Ascending aorta (tissue), 2 donors: ENCODE measurements around the gene CORO1C. TPM values are rescaled to one million over a fixed set of nuclear protein-coding genes. Genes with fewer than 3 reads are reported as not detected.

Experiments used
- DNase-seq, 2 donors: peaks; one replicate each; pipeline ENCODE4 v3.0.0-alpha.2; 2019; ENCODE audit warnings: low spot score in 2 of 2
- H3K27ac ChIP-seq, 2 donors: fragments of 200-600 bp; sonication (generic); one replicate each; pipeline ENCODE4 v1.5.1; 2016 to 2017; ENCODE audit warnings: mild to moderate bottlenecking in 1 of 2
- H3K27me3 ChIP-seq: fragments of 200-600 bp; sonication (generic); one replicate; pipeline ENCODE4 v1.5.1; 2017
- H3K36me3 ChIP-seq, 2 donors: fragments of 200-600 bp; sonication (generic); one replicate each; pipeline ENCODE4 v1.5.1; 2016
- H3K4me1 ChIP-seq, 2 donors: fragments of 200-600 bp; sonication (generic); one replicate each; pipeline ENCODE4 v1.5.1; 2016 to 2017; ENCODE audit warnings: mild to moderate bottlenecking in 1 of 2
- H3K4me3 ChIP-seq, 2 donors: fragments of 200-600 bp; sonication (generic); one replicate each; pipeline ENCODE4 v1.5.1; 2016 to 2017; ENCODE audit warnings: mild to moderate bottlenecking in 1 of 2
- H3K9me3 ChIP-seq, 2 donors: fragments of 200-600 bp; sonication (generic); one replicate each; pipeline ENCODE4 v1.5.1; 2016
- intact Hi-C: fragments of 100-400 bp; cut with DNase I; formaldehyde crosslinking; loops from one replicate; pipeline ENCODE4 v1.15.1; 2023
- total RNA-seq: library from RNA; depleted of rRNA; stranded (reverse); fragments of >200 nt; gene quantifications from one replicate; pipeline ENCODE4 v1.1.0, GENCODE V29; 2016
- TF ChIP-seq, protein P1 (sequence below), 3 experiments: fragments of 200-600 bp in 2 of 3; fragments of 450-650 bp in 1 of 3; sonication (generic) in 2 of 3; IDR thresholded peaks; one replicate each; pipeline ENCODE4 v1.5.1; 2016 to 2019; ENCODE audit warnings: antibody characterized with exemption in 3 of 3, mild to moderate bottlenecking in 1 of 3, moderate library complexity in 1 of 3

CORO1C gene
- total RNA-seq, 1 donor from 2014 or later: 106 TPM

DNA sequence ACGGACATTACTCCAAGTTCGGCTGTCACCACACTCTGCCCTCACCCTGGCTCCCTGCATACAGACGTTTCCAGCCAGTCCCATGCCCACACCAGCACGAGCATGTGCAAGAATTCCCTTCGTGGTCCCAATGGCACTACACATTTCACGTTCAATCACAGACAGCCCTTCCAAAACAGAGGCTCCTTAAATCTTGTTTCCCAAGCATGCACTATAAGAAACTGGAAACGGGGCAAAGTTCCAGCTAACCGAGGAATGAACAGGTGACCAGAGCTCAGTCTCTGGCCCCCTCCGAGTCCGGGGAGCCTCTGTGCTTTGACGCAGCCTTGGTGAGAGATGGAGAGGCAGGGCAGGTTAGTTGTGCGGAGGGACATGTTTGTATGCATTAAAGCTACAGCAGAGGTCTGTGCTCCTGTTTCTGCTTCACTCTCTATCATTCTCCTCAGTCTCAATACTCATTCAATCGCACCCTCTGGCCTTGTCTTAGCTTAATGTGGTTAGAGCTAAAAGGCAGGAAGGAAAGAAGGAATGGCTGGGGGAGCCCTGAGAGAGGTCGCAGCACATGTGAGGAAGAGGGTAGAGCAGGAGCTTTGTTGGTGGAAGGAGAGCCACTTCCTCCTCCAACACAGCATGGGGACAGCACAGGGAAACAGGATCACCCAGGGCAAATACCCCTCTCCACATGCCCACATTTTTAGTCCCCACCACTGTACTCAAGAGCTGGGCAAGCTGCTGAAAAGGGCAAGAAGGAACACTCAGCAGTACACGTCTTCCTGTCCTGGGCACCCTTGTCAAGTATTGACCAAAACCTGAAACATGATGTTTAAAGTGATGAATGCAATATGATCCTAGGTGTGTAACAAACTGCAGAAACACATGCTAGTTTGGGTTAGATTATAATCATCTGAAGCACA is 85.4 kb downstream of the CORO1C start:
- H3K27ac ChIP-seq: peak overlapping the region; percentile 27 to 34
- intact Hi-C loops: loop anchor here (10.0 kb wide), 2 partner anchors 409 to 449 kb away; partner anchors contain the start of genes ALKBH2, UNG and USP30
- H3K9me3 ChIP-seq: no peaks in the 10 kb centered on the region
- H3K4me1 ChIP-seq: peaks cover 11 to 31% of the 10 kb centered on the region in 2 donors
- H3K4me3 ChIP-seq: no peak overlapping the region
- TF ChIP-seq, protein P1, sequence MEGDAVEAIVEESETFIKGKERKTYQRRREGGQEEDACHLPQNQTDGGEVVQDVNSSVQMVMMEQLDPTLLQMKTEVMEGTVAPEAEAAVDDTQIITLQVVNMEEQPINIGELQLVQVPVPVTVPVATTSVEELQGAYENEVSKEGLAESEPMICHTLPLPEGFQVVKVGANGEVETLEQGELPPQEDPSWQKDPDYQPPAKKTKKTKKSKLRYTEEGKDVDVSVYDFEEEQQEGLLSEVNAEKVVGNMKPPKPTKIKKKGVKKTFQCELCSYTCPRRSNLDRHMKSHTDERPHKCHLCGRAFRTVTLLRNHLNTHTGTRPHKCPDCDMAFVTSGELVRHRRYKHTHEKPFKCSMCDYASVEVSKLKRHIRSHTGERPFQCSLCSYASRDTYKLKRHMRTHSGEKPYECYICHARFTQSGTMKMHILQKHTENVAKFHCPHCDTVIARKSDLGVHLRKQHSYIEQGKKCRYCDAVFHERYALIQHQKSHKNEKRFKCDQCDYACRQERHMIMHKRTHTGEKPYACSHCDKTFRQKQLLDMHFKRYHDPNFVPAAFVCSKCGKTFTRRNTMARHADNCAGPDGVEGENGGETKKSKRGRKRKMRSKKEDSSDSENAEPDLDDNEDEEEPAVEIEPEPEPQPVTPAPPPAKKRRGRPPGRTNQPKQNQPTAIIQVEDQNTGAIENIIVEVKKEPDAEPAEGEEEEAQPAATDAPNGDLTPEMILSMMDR (IDR thresholded peaks at IDR 0.05): no peak
- H3K36me3 ChIP-seq: peaks cover 32 to 47% of the 10 kb centered on the region in 2 donors
- H3K27me3 ChIP-seq: no peaks in the 10 kb centered on the region
- peak in 1 of 2 donors; percentile 56 for DNase-seq

DNA sequence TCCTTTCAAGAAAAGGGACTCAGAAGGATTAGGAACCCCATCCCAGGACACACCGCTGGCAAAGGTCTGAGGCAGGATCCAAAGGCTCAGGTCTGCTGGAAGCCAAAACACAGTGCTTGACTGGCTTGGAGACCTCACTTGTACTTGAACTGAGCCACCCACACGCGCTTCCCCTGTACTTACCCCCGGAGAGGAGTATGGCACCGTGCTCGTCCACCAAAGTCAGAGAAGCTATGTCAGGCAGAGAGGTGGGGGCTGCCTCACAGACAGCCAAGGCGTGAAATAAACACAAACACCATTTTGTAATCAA is 86.6 kb downstream of the CORO1C start:
- peaks cover 7 to 25% of the 10 kb centered on the region in 2 donors for H3K4me1 ChIP-seq
- no peaks in the 10 kb centered on the region for H3K27me3 ChIP-seq
- intact Hi-C loops: loop anchor here (10.0 kb wide), 2 partner anchors 410 to 450 kb away; partner anchors contain the start of genes ALKBH2, UNG and USP30
- peak in 1 of 2 donors; percentile 56 for DNase-seq
- peaks cover 29 to 43% of the 10 kb centered on the region in 2 donors for H3K36me3 ChIP-seq
- no peak overlapping the region for H3K4me3 ChIP-seq
- H3K9me3 ChIP-seq: no peaks in the 10 kb centered on the region
- H3K27ac ChIP-seq: peak overlapping the region; percentile 63 to 71
- TF ChIP-seq, protein P1 (IDR thresholded peaks at IDR 0.05): no peak

DNA sequence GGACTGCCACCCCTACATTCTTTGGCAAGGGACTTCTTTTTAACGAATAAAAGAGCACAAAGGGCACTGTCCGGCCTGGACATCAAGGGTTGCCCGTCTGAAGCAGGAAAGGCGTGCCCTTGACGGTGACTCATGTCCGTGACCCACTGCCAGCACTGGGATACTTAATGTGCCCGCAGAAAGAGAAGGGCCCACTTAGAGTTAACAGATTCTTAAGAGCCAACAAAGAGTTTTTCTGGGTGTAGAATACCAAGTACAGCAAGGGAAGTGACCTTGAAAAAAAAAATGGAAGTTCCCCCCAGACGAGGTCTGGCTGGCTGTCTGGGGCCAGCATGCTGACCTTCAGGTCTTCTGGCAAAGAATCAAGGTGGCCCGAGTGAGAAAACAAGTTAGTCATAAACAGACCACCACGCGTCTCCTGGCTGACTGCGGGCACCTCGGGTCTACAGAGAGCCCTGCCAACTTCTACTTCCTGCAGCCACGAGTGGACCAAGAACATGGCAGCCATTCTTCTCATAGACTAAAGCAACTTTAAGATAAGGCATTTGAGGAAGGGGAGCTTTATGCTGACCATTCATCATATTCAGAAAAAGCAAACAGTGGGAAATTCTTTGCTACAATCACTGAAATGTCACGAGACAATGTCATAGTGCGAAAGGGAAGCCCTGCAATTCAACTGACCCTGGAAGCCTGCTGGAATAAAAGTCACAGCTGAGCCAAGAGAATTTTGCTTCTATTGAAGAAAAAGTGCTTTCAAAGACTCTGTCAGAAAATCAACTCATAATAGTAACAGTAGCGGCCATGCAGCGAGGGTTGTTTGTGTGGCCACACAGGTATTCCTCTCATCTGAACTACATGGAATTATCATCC is 87.1 kb downstream of the CORO1C start:
- peak overlapping the region; percentile 63 to 71 for H3K27ac ChIP-seq
- H3K27me3 ChIP-seq: no peaks in the 10 kb centered on the region
- H3K9me3 ChIP-seq: no peaks in the 10 kb centered on the region
- H3K4me3 ChIP-seq: no peak overlapping the region
- TF ChIP-seq, protein P1 (IDR thresholded peaks at IDR 0.05): no peak
- peaks cover 29 to 43% of the 10 kb centered on the region in 2 donors for H3K36me3 ChIP-seq
- H3K4me1 ChIP-seq: peaks cover 5 to 21% of the 10 kb centered on the region in 2 donors
- DNase-seq: peak in 1 of 2 donors; percentile 85
- intact Hi-C loops: loop anchor here (1.0 to 10.0 kb wide), 3 partner anchors 20 to 451 kb away; partner anchors contain the start of genes ALKBH2, UNG and USP30

GRCh38 chr12:108642899-108643654 is 88.2 kb downstream of the CORO1C start:
- Histone ChIP-seq H3K4me3 (no peak overlapping the region), H3K36me3 (peaks cover 19 to 32% of the 10 kb centered on the region in 2 donors), H3K27me3 (no peaks in the 10 kb centered on the region), H3K4me1 (peaks cover 11 to 26% of the 10 kb centered on the region in 2 donors), H3K27ac (peak overlapping the region; percentile 63 to 71), H3K9me3 (no peaks in the 10 kb centered on the region)
- intact Hi-C loops: loop anchor here (1.0 to 10.0 kb wide), 3 partner anchors 21 to 452 kb away; partner anchors contain the start of genes ALKBH2, UNG and USP30
- TF ChIP-seq, protein P1 (IDR thresholded peaks at IDR 0.05): no peak
- no peak for DNase-seq
